Spleen (tissue), 11 donors: ENCODE results near the gene MYOZ2. TPM values are rescaled to one million over a fixed set of nuclear protein-coding genes. Genes with fewer than 3 reads are reported as not detected.

ENCODE experiments used
- DNase-seq: peaks from one replicate; pipeline ENCODE4 v3.0.0-alpha.2; 2020
- H3K27ac ChIP-seq, 8 donors: fragments of 200-600 bp; sonication (generic) in 7 of 8; 1 replicate in 4 of 8; 2 replicates in 4 of 8; pipeline versions ENCODE4 v1.5.0 to v1.8.0; 2016 to 2021; ENCODE audit warnings: inconsistent platforms in 4 of 8, mild to moderate bottlenecking in 4 of 8, moderate library complexity in 1 of 8
- H3K27me3 ChIP-seq, 7 donors: fragments of 200-600 bp; sonication (generic) in 6 of 7; replicated peaks in 1 of 7; 1 replicate in 4 of 7; 2 replicates in 3 of 7; pipeline versions ENCODE4 v1.5.0 to v1.8.0; 2016 to 2021; ENCODE audit warnings: inconsistent platforms in 3 of 7, mild to moderate bottlenecking in 1 of 7
- H3K36me3 ChIP-seq, 6 donors: fragments of 200-600 bp; sonication (generic) in 5 of 6; 1 replicate in 4 of 6; 2 replicates in 2 of 6; pipeline versions ENCODE4 v1.5.0 to v1.8.0; 2016 to 2021; ENCODE audit warnings: inconsistent platforms in 2 of 6
- H3K4me1 ChIP-seq, 6 donors: fragments of 200-600 bp; sonication (generic) in 5 of 6; 1 replicate in 3 of 6; 2 replicates in 3 of 6; pipeline versions ENCODE4 v1.5.0 to v1.8.0; 2016 to 2021; ENCODE audit warnings: inconsistent platforms in 3 of 6
- H3K4me3 ChIP-seq, 8 donors: fragments of 200-600 bp; sonication (generic) in 7 of 8; 1 replicate in 4 of 8; 2 replicates in 4 of 8; pipeline versions ENCODE4 v1.5.0 to v1.8.0; 2016 to 2021; ENCODE audit warnings: inconsistent platforms in 4 of 8, mild to moderate bottlenecking in 4 of 8, moderate library complexity in 2 of 8
- H3K9me3 ChIP-seq, 8 donors: fragments of 200-600 bp; sonication (generic) in 7 of 8; 1 replicate in 4 of 8; 2 replicates in 4 of 8; pipeline versions ENCODE4 v1.5.0 to v1.8.0; 2016 to 2021; ENCODE audit warnings: inconsistent platforms in 4 of 8
- POLR2A ChIP-seq, 3 donors: fragments of 450-650 bp; IDR thresholded peaks; one replicate each; pipeline ENCODE4 v1.5.1; 2017; ENCODE audit warnings: antibody characterized with exemption in 3 of 3, mild to moderate bottlenecking in 1 of 3
- POLR2AphosphoS5 ChIP-seq, 3 donors: sonication (generic); formaldehyde crosslinking; IDR thresholded peaks; one replicate each; pipeline ENCODE4 v1.5.1; 2017; ENCODE audit warnings: antibody characterized with exemption in 3 of 3
- WGBS, 5 donors: extraction: QIAGEN DNeasy Blood & Tissue Kit in 3 of 5; methylation state at CpG; one replicate each; pipeline versions ENCODE4 v1.1.5 to v1.1.7; 2013 to 2018; 5-methylcytosine and 5-hydroxymethylcytosine counted together
- intact Hi-C: fragments of 100-400 bp; cut with DNase I; formaldehyde crosslinking; loops from one replicate; pipeline ENCODE4 v1.15.0; 2023; ENCODE audit warnings: low total_unique reads
- polyA plus RNA-seq, 3 donors: library from polyadenylated mRNA; stranded (reverse); fragments of 200-250 nt; gene quantifications; one replicate each; pipeline ENCODE4 v1.2.1, GENCODE V29; 2013
- total RNA-seq, 7 donors: library from RNA; depleted of rRNA in 3 of 7; stranded (reverse); fragments of >200 nt in 3 of 7; fragmentation: NEBNext Ultra II Directional in 4 of 7; extraction: Animal tissue kit (Norgen Biotek cat#: 25700) in 4 of 7; gene quantifications; one replicate each; pipeline versions ENCODE4 v1.1.0 to v1.2.1, GENCODE V29; 2016 to 2021
- TF ChIP-seq, protein P1 (sequence below), 11 experiments: fragments of 200-600 bp in 7 of 11; fragments of 450-650 bp in 4 of 11; sonication (generic) in 4 of 11; IDR thresholded peaks in 8 of 11; conservative IDR thresholded peaks in 3 of 11; 1 replicate in 7 of 11; 2 replicates in 4 of 11; pipeline versions ENCODE4 v1.4.0 to v1.8.0; 2016 to 2021; ENCODE audit warnings: antibody characterized with exemption in 11 of 11, inconsistent platforms in 4 of 11, mild to moderate bottlenecking in 1 of 11
- donor health status: healthy with polysubstance abuse.
- donor health status: DM: no; HTN: no; CAD: no; lungs with moderate emphysema.
- donor health status: DM: no; HTN: no; CAD: no.
- donor health status: Bipolar disorder and iron deficiency.
- donor health status: healthy.
- donor health status: DM: no; HTN: no; CAD: no.
- donor health status: DM: yes; HTN: yes; CAD: no.

MYOZ2 gene
- total and polyA plus RNA-seq, 10 donors, result 0.26 to 0.54 (median 0.41) TPM; not detected in 1

DNA sequence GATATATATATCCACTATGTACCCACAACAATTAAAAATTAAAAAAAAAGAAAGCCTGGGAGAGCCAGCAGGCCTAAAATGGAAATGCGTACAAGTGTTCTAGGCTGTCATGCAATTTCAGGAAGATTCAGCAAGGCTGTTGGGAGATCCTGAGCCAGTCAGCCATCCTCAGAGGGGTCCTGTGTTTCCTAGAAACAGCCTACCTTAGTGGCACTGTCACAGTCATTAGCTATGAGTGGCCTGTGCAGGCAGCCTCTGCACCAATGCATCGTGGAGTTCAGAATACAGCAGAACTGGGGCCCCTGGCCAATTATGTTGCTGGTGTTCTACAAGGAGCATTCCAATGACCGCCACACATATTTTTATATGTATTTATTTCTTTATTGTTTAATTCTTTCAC lies 55.9 kb downstream of the MYOZ2 start:
- WGBS, 5 donors, result 90 to 99% (median 94%) methylated on average over 3 of the region's 3 CpGs
- H3K27ac ChIP-seq, result no peak overlapping the region
- no peaks in the 10 kb centered on the region for H3K27me3 ChIP-seq
- intact Hi-C loops, result no loop called here
- no peaks in the 10 kb centered on the region for H3K4me1 ChIP-seq
- H3K4me3 ChIP-seq, result no peak overlapping the region
- DNase-seq, result no peak
- no peaks in the 10 kb centered on the region for H3K36me3 ChIP-seq
- no peaks in the 10 kb centered on the region for H3K9me3 ChIP-seq
- TF ChIP-seq, protein P1, sequence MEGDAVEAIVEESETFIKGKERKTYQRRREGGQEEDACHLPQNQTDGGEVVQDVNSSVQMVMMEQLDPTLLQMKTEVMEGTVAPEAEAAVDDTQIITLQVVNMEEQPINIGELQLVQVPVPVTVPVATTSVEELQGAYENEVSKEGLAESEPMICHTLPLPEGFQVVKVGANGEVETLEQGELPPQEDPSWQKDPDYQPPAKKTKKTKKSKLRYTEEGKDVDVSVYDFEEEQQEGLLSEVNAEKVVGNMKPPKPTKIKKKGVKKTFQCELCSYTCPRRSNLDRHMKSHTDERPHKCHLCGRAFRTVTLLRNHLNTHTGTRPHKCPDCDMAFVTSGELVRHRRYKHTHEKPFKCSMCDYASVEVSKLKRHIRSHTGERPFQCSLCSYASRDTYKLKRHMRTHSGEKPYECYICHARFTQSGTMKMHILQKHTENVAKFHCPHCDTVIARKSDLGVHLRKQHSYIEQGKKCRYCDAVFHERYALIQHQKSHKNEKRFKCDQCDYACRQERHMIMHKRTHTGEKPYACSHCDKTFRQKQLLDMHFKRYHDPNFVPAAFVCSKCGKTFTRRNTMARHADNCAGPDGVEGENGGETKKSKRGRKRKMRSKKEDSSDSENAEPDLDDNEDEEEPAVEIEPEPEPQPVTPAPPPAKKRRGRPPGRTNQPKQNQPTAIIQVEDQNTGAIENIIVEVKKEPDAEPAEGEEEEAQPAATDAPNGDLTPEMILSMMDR (IDR thresholded peaks at IDR 0.05 in 8 of 11, conservative IDR thresholded peaks at IDR 0.05 in 3 of 11), result no peak
- no peak for TF ChIP-seq POLR2AphosphoS5 (IDR thresholded peaks at IDR 0.05)
- no peak for TF ChIP-seq POLR2A (IDR thresholded peaks at IDR 0.05)

DNA sequence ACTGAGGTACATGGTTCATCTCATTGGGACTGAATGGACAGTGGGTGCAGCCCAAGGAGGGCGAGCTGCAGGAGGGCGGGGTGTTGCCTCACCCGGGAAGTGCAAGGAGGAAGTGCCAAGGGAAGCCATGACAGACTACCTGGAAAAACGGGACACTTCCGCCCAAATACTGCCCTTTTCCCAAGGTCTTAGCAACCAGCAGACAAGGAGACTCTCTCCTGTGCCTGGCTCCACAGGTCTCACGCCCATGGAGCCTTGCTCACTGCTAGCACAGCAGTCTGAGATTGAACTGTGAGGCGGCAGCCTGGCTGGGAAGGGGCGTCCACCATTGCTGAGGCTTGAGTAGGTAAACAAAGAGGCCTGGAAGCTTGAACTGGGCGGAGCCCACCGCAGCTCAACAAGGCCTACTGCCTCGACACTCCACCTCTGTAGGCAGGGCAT lies 62.2 kb downstream of the MYOZ2 start:
- intact Hi-C loops, result no loop called here
- Histone ChIP-seq H3K36me3 (no peaks in the 10 kb centered on the region), H3K9me3 (no peaks in the 10 kb centered on the region), H3K27ac (no peak overlapping the region), H3K4me1 (no peaks in the 10 kb centered on the region), H3K27me3 (peaks cover 0 to 5% (median 0%) of the 10 kb centered on the region in 7 donors), H3K4me3 (no peak overlapping the region)
- WGBS, 5 donors, result 84 to 92% (median 90%) methylated on average over 6 to 11 of the region's 11 CpGs
- no peak for DNase-seq
- TF ChIP-seq, protein P1 (IDR thresholded peaks at IDR 0.05 in 8 of 11, conservative IDR thresholded peaks at IDR 0.05 in 3 of 11), result no peak
- TF ChIP-seq POLR2AphosphoS5 (IDR thresholded peaks at IDR 0.05) (no peak), POLR2A (IDR thresholded peaks at IDR 0.05) (no peak)

DNA sequence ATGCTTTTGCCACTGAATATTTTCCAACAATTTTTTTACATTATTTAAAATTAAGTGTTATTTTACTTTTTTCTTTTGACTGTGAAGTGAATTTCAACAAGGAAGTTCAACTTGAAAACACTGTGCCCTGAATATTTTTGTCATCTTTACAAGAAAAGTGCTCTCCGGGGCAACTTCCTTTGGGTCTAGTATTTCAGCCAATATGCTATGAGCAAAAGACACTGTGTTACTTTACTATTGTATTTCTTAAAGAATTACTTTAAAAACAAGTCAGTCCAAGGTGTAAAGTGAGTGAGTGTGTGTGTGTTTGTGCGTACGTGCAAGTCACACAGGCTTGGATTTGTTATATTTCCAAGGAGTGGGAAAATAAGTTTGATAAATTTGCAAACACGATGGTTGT lies 69.3 kb downstream of the MYOZ2 start:
- DNase-seq, result no peak
- Histone ChIP-seq H3K27ac (peak overlapping the region in 3 of 8 donors; percentile 4 to 52 (median 12)), H3K4me1 (no peaks in the 10 kb centered on the region)

DNA sequence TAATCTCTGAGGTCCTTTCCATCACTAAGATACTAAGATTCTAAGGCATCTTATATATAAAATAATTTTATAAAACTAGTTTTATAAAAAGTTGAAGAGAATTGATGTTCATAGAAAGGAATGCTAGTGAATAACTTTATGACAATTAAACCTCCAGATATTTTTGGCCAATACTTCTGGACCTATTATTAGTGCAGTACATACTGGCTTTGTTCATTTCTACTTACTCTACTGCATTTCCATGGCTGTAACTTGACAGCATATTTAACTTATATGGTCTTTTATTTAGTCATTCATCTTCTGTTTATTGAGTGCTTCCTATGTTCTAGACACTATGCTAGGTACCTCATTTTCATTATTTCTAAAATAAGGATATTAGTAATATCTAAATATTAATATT lies 70.1 kb downstream of the MYOZ2 start:
- no peaks in the 10 kb centered on the region for H3K36me3 ChIP-seq
- H3K27ac ChIP-seq, result peak overlapping the region in 2 of 8 donors; percentile 4 to 52
- intact Hi-C loops, result no loop called here
- H3K4me3 ChIP-seq, result no peak overlapping the region
- H3K9me3 ChIP-seq, result no peaks in the 10 kb centered on the region
- no peaks in the 10 kb centered on the region for H3K27me3 ChIP-seq
- DNase-seq, result no peak
- TF ChIP-seq POLR2AphosphoS5 (IDR thresholded peaks at IDR 0.05) (no peak), POLR2A (IDR thresholded peaks at IDR 0.05) (no peak)
- TF ChIP-seq, protein P1 (IDR thresholded peaks at IDR 0.05 in 8 of 11, conservative IDR thresholded peaks at IDR 0.05 in 3 of 11), result no peak
- no peaks in the 10 kb centered on the region for H3K4me1 ChIP-seq

More for the DNA sequence above, 69.3 kb downstream of the MYOZ2 start:
- intact Hi-C loops, result no loop called here
- Histone ChIP-seq H3K27me3 (no peaks in the 10 kb centered on the region), H3K36me3 (no peaks in the 10 kb centered on the region), H3K9me3 (no peaks in the 10 kb centered on the region), H3K4me3 (no peak overlapping the region)
- WGBS, 5 donors, result 73 to 74% (median 74%) methylated on average over 4 of the region's 4 CpGs
- TF ChIP-seq POLR2AphosphoS5 (IDR thresholded peaks at IDR 0.05), result no peak
- TF ChIP-seq, protein P1 (IDR thresholded peaks at IDR 0.05 in 8 of 11, conservative IDR thresholded peaks at IDR 0.05 in 3 of 11), result no peak
- TF ChIP-seq POLR2A (IDR thresholded peaks at IDR 0.05), result no peak
